ENCODE measurements around the gene CFAP99. TPM values are rescaled to one million over a fixed set of nuclear protein-coding genes. Genes with fewer than 3 reads are reported as not detected.

Gene CFAP99
- total and polyA plus RNA-seq, 2 of the 4 experiments (the other 2 are of a cell fraction): not detected

GRCh38 chr4:2370597-2371320 is 48.0 kb upstream of the CFAP99 start:
- dilution Hi-C loops (cut with HindIII; ENCODE audit: low sequenced_read_pairs, unreplicated experiment): no loop called here
- no peak overlapping the region for H2BK120ac ChIP-seq (ENCODE audit: low read depth, low read length)

More at GRCh38 chr4:2370597-2371320, 48.0 kb upstream of the CFAP99 start:
- Histone ChIP-seq H3K14ac (replicated peaks; ENCODE audit: low read depth, low read length) (no peak overlapping the region), H3K23ac (ENCODE audit: low read depth, low read length) (no peak overlapping the region), H3K4ac (ENCODE audit: low read depth, low read length) (no peak overlapping the region), H3K4me1 (ENCODE audit: control insufficient read depth, insufficient read depth, low read length) (no peaks in the 10 kb centered on the region), H4K8ac (ENCODE audit: low read depth in 2 of 2, low read length in 2 of 2) (no peak overlapping the region), H3K36me3 (ENCODE audit: control insufficient read depth, insufficient read depth, low read length) (no peaks in the 10 kb centered on the region), H3K27me3 (ENCODE audit: control insufficient read depth, insufficient read depth, low read length) (peaks cover 34% of the 10 kb centered on the region), H2BK5ac (ENCODE audit: low read depth, low read length, poor library complexity, severe bottlenecking) (no peak overlapping the region), H2AK5ac (ENCODE audit: low read depth, low read length) (no peak overlapping the region), H3K56ac (ENCODE audit: extremely low read depth, insufficient read depth, low read length) (no peak overlapping the region), H4K91ac (ENCODE audit: insufficient read depth, low read depth, low read length) (no peak overlapping the region), H3K9ac (ENCODE audit: low read depth, low read length) (no peak overlapping the region), H3K9me1 (ENCODE audit: insufficient read depth, low read length) (no peaks in the 10 kb centered on the region), H4K20me1 (ENCODE audit: insufficient read depth, low read length) (no peaks in the 10 kb centered on the region), H3K4me2 (ENCODE audit: low read depth, low read length) (no peak overlapping the region), H2BK15ac (ENCODE audit: low read depth, low read length) (no peak overlapping the region), H4K5ac (ENCODE audit: low read depth, low read length) (no peak overlapping the region), H2AFZ (replicated peaks; ENCODE audit: low read length, poor library complexity) (no peak overlapping the region), H3K9me3 (ENCODE audit: control insufficient read depth, insufficient read depth, low read length) (peaks cover 9% of the 10 kb centered on the region; the same call in 1 of the 2 replicates), H2AK9ac (replicated peaks; ENCODE audit: low read depth, low read length, poor library complexity) (no peak overlapping the region), H3K18ac (ENCODE audit: low read depth, low read length) (no peak overlapping the region), H3K27ac (ENCODE audit: insufficient read depth, low read length) (no peak overlapping the region), H3K4me3 (ENCODE audit: insufficient read depth, low read depth, low read length) (no peak overlapping the region), H2BK20ac (ENCODE audit: low read depth, low read length) (no peak overlapping the region), H3K79me1 (ENCODE audit: low read depth in 1 of 2, low read length in 2 of 2) (no peaks in the 10 kb centered on the region)
- DNase-seq (no peak), ATAC-seq (ENCODE audit: low read depth) (no peak)
- TF ChIP-seq POLR2A (IDR thresholded peaks at IDR 0.05; ENCODE audit: low read depth, low read length) (no peak), MXI1 (IDR thresholded peaks at IDR 0.05; ENCODE audit: borderline replicate concordance, low read depth, low read length) (no peak), CEBPB (IDR thresholded peaks at IDR 0.05; ENCODE audit: low read depth, low read length) (no peak), USF2 (IDR thresholded peaks at IDR 0.05; ENCODE audit: low read depth, low read length) (no peak), MAFK (IDR thresholded peaks at IDR 0.05; ENCODE audit: low read depth, low read length) (no peak), CHD1 (IDR thresholded peaks at IDR 0.05; ENCODE audit: low read depth, low read length) (no peak), ELK1 (IDR thresholded peaks at IDR 0.05; ENCODE audit: borderline replicate concordance, low read depth, low read length) (no peak)
- in situ Hi-C loops (cut with MboI; ENCODE audit: low sequenced_read_pairs): no loop called here
- intact Hi-C loops (cut with micrococcal nuclease): no loop called here
- ChIA-PET POLR2A (ENCODE audit: unreplicated experiment) (no interaction called here), CTCF (no interaction called here)
- WGBS, 2 experiments (ENCODE audit: extremely low coverage in 2 of 2, insufficient read length in 1 of 2): 79% methylated on average over 10 of the region's 26 CpGs; no CpG with 5 or more reads in 1 of the 2 experiments
- BruUV-seq (replicated peaks): no TSS peak

All from IMR-90 (cell line).